ENCODE results near the gene SPIRE1. TPM values are rescaled to one million over a fixed set of nuclear protein-coding genes. Genes with fewer than 3 reads are reported as not detected.

SPIRE1 gene
- total and polyA plus RNA-seq, 9 donors: 7.9 to 30.2 (median 20.4) TPM

- Histone ChIP-seq H3K4me1 (ENCODE audit: insufficient read depth) (peaks cover 1% of the 10 kb centered on the region), H3K27ac (peak overlapping the region; percentile 96 to 99), H3K36me3 (no peaks in the 10 kb centered on the region), H3K4me3 (peak overlapping the region; percentile 85), H3K9me3 (no peaks in the 10 kb centered on the region), H3K27me3 (no peaks in the 10 kb centered on the region)
- intact Hi-C loops (cut with DNase I): loop anchor here in 3 of 4 donors (5.0 to 10.0 kb wide), 3 partner anchors 261 to 384 kb away; no protein-coding TSS in a partner anchor
- no peak for TF ChIP-seq CTCF (IDR thresholded peaks at IDR 0.05)
- no peak for TF ChIP-seq POLR2A (IDR thresholded peaks at IDR 0.05)
- no peak for TF ChIP-seq EP300 (IDR thresholded peaks at IDR 0.05)
- 13 to 24% (median 16%) methylated on average over 34 to 42 of the region's 42 CpGs for WGBS, 3 donors
- DNase-seq: peak; percentile 37 to 67 (median 57)
Measured at GRCh38 chr18:12658426-12659138, 675 bp upstream of the SPIRE1 start.

DNA sequence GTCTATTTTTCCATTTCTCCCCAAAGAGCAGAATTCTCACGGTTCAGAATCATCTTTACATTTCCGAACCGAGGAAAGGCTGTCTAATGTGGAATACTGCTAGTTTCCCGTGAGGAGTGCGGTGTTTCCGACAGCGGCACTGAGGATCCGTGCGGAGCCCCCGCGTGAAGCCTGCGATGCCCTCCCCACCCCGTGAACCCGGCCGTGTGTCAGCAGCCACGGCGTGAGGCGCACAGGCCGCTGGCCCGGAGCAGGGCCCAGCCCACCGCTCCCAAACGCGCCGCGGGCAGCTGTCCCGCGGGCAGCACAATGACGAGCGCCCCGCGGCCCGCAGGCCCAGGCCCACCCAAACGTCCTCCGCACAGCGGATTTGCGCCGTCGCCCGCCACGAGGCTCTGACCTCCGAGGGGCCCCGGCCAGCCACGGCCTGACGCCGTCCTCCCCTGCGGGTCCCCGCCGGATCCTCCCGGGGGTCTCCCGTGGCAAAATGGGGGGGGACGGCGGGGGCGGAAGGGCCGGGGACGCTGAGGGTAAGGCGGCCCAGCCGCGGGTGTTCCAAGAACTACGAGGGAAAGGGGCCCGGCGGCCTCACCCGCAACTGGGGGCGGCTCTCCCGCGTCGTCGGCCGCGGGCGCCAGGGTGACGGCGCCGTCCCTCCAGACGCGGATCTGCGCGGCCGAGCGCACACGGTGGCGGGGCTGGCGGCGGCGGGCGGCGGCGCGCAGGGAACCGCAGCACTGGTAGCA is 796 bp downstream of the SPIRE1 start:
- Histone ChIP-seq H3K4me3 (peak overlapping the region; percentile 85), H3K27me3 (no peaks in the 10 kb centered on the region), H3K4me1 (ENCODE audit: insufficient read depth) (peaks cover 8% of the 10 kb centered on the region), H3K27ac (peak overlapping the region; percentile 96 to 99), H3K36me3 (no peaks in the 10 kb centered on the region), H3K9me3 (no peaks in the 10 kb centered on the region)
- intact Hi-C loops (cut with DNase I): loop anchor here (2.0 to 10.0 kb wide), 4 partner anchors 260 to 382 kb away; no protein-coding TSS in a partner anchor
- 0 to 1% (median 0%) methylated on average over 48 to 89 of the region's 89 CpGs for WGBS, 3 donors
- peak; percentile 46 to 73 (median 62) for DNase-seq
- no peak for TF ChIP-seq EP300 (IDR thresholded peaks at IDR 0.05)
- TF ChIP-seq POLR2A (IDR thresholded peaks at IDR 0.05): peak; percentile 35
- no peak for TF ChIP-seq CTCF (IDR thresholded peaks at IDR 0.05)

GRCh38 chr18:12656605-12656937 is 1.3 kb downstream of the SPIRE1 start:
- DNase-seq: no peak
- no peaks in the 10 kb centered on the region for H3K27me3 ChIP-seq
- H3K4me3 ChIP-seq: peak overlapping the region; percentile 85
- 3 to 10% (median 8%) methylated on average over 3 of the region's 3 CpGs for WGBS, 3 donors
- TF ChIP-seq EP300 (IDR thresholded peaks at IDR 0.05) (no peak), CTCF (IDR thresholded peaks at IDR 0.05) (no peak), POLR2A (IDR thresholded peaks at IDR 0.05) (no peak)
- no peaks in the 10 kb centered on the region for H3K36me3 ChIP-seq
- intact Hi-C loops (cut with DNase I): loop anchor here (2.0 to 10.0 kb wide), 4 partner anchors 259 to 382 kb away; no protein-coding TSS in a partner anchor
- peaks cover 8% of the 10 kb centered on the region for H3K4me1 ChIP-seq (ENCODE audit: insufficient read depth)
- peak overlapping the region; percentile 96 to 99 for H3K27ac ChIP-seq
- H3K9me3 ChIP-seq: no peaks in the 10 kb centered on the region

- intact Hi-C loops (cut with DNase I): loop anchor here in 3 of 4 donors (5.0 to 10.0 kb wide), 3 partner anchors 258 to 380 kb away; no protein-coding TSS in a partner anchor
- no peak overlapping the region for H3K27ac ChIP-seq
- no peaks in the 10 kb centered on the region for H3K27me3 ChIP-seq
- H3K9me3 ChIP-seq: no peaks in the 10 kb centered on the region
- H3K36me3 ChIP-seq: no peaks in the 10 kb centered on the region
- no peak overlapping the region for H3K4me3 ChIP-seq
- no peak for DNase-seq
- peaks cover 8% of the 10 kb centered on the region for H3K4me1 ChIP-seq (ENCODE audit: insufficient read depth)
- no peak for TF ChIP-seq EP300 (IDR thresholded peaks at IDR 0.05)
- no peak for TF ChIP-seq POLR2A (IDR thresholded peaks at IDR 0.05)
- TF ChIP-seq CTCF (IDR thresholded peaks at IDR 0.05): no peak
- WGBS, 3 donors: 88 to 100% (median 100%) methylated on average over 1 of the region's 1 CpG
Measured at GRCh38 chr18:12654971-12655370, 2.9 kb downstream of the SPIRE1 start.

Data from ovary (tissue), 9 donors.